HG03103 (cell line): ENCODE results near the gene ITFG2.

Experiments used
- ATAC-seq: cut with Tn5 transposase; IDR thresholded peaks from one replicate; pipeline ENCODE4 v1.9.1; 2021; ENCODE audit warnings: low read depth; ENCODE audit not compliant: unreplicated experiment

ITFG2 gene

DNA sequence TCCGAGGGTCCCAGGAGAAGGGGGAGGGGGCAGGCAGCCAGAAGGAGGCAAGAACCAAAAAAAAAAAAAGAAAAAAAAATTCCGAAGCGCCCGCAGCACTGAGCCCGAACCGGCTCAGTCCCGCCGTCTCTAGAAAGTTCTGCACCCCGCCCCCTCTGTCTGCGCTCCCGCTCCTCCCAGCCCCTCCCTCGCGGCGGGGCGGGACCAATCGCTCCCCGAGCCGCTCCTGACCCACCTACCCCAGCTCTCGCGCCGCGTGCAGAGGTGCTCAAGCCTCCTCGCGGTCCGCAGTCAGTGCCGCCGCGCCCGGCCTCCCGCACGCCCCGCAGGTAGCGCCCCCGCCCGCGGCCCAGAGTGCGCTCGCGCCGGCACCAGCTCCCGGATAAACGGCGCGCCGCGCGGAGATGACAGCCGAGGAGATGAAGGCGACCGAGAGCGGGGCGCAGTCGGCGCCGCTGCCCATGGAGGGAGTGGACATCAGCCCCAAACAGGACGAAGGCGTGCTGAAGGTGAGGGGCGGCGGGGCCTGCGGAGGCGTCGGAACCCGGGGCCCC, 17.7 kb upstream of the ITFG2 start, which contains the start of gene FKBP4:
Gene FKBP4 (plus strand): TSS at position 235 of the 554 bp plus-strand sequence. CDS start 170 bp downstream, at position 405.
- ATAC-seq: peak; percentile 77

DNA sequence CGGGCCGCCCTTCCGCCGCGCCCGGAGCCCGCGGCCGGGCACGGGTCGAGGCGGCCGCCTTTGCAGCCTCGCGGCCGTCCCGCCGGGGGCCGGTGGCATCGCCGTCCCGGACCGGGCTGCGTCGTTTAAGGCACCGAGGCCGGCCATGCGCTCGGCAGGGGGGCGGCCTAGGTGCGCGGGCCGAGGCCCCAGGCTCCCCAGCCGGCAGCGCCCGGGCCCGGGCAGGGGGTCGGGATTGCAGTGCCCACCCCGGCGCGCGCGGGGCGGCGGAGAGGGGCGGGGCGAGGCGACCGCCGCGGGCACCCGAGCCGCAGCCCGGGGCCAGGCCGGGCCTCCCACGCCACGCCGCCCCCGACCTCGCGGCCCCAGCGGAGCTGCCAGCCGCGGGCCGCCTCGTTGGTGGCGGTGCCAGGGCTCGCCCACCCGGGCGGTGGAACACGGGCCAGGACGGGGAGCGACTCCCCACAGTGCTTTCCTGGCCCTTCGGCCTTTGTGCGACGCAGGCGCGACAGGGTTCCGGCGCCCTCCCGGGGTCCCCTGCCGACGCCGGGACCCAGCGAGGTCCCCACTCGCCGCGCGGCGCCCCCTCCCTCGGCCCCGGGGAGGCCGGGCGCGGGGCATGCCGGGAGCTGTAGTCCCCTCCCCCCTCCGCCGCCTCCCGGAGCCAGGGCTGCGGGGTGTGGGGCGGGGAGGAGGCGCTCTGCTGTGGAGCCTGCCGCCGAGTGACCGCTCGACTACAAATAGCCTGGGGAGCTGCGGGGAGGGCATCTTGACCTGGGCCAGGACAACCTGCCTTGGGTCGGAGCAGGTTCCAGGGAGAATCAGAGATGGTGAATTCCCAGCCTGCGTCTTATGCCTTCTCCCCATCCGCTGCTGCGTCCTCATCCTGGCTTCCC, 16.9 kb upstream of the ITFG2 start:
- peak; percentile 56 for ATAC-seq

DNA sequence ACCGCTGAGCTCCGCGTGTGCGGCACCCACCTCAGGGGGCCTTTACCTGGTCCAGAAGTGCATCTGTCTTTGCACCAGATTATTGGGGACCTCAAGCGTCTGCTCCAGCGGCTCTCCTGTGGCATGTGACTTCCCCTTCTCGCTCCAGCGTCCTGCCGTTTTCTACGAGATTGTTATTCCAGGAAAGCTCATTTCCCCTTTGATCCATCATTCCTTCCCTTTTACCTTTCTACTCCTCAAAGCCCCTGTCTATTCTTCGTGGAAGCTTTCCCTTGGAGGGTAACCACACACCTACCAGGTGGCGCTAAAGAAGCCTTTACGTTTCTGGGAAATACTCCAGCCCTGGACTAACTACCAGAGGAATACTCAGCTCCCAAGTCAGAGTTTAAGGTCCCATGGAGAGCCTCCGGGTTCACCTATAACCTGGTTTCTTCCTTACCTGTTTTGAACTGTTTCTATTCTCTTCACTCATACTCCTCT, 16.2 kb upstream of the ITFG2 start:
- ATAC-seq: no peak

DNA sequence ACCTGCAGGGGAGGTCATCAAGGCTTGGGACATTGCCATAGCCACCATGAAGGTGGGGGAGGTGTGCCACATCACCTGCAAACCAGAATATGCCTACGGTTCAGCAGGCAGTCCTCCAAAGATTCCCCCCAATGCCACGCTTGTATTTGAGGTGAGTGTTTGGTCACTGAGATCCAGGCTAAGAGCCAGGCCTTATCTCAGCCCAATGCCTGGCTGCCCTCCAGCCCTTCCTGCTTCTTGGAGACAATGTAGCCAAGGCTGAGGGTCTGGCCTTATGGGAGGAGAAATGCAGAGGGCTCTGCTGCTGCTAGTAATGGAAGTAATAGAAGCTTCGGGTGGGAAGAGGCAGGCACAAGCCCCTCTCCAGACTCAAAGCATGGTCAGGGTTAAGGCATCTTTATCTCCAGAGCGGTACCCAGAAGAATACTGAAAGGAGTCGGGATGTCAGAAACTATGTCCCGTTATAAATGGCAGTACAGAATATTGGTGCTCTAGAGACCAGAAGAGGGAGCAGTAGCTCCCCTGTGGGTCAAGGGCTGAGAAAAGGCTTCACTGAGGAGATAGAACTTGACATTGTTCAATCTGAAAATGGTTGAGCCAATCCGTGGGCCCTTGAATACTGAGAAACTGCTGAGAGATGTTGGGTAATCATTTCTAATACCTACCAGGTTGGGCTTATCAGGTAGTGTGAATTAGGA, 14.6 kb upstream of the ITFG2 start:
- ATAC-seq: no peak

DNA sequence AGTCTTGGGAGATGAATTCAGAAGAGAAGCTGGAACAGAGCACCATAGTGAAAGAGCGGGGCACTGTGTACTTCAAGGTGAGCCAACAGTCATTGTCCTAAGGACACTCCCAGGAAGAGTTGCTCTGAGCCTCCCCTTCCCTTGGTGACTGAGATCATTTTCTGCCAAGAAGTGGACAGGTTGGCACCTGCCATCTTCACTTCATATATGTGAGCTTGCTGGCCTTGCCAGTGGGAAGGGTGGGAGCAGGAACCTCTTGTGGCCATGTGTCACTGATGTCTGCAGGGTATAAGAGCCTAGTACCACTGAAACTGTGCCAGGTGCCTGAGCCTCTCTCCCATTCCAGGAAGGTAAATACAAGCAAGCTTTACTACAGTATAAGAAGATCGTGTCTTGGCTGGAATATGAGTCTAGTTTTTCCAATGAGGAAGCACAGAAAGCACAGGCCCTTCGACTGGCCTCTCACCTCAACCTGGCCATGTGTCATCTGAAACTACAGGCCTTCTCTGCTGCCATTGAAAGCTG, 12.4 kb upstream of the ITFG2 start:
- ATAC-seq: no peak

DNA sequence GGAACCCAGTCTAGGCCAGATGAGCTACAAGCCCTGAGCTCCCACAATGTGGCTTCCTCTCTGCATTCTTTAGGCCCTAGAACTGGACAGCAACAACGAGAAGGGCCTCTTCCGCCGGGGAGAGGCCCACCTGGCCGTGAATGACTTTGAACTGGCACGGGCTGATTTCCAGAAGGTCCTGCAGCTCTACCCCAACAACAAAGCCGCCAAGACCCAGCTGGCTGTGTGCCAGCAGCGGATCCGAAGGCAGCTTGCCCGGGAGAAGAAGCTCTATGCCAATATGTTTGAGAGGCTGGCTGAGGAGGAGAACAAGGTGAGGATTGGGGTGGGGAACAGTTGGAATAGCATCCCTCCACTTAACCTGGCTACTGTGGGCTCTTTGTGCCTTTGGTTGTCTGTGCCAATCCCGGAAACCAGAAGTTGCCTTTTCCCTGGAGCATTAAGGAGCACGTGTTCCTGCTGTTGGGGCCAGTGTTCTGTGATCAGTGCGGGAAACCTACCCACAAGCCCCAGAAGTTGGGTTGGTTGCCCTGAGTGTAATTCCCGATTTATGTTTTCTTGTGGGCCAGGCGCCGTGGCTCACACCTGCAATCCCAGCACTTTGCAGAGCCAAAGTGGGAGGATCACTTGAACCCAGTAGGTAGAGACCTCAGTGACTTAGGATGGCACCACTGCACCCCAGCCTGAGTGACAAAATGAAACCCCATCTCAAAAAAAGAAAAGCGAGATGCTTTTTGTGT, 11.3 kb upstream of the ITFG2 start:
- no peak for ATAC-seq

DNA sequence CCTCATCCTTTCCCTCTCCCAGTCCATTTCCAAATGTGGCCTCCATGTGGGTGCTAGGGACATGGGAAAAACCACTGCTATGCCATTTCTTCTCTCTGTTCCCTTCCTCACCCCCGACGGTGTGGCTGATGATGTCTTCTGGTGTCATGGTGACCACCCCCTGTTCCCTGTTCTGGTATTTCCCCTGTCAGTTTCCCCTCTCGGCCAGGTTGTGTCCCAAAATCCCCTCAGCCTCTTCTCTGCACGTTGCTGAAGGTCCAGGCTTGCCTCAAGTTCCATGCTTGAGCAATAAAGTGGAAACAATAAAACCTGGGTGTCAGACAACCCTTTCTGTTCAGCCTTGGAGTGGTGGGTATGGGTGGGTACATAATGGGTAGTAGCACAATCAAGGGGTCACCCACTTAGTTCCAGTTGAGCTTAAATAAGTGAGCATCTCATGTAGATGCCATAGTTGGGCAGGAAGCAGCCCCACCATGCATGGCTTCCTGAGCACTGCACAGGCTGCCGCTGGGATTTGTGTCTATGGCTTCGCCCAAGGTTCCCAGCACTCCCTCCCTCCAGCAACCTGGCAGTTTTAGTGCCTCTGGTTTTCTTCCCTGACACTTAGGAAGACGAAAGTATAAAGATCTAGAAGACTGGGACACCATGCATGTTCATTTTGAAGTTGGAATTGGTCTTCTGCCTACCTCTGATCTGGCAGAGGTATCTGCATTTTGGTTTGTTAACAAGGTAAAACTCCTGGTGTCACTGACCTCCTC, 8.7 kb upstream of the ITFG2 start:
- ATAC-seq: no peak

DNA sequence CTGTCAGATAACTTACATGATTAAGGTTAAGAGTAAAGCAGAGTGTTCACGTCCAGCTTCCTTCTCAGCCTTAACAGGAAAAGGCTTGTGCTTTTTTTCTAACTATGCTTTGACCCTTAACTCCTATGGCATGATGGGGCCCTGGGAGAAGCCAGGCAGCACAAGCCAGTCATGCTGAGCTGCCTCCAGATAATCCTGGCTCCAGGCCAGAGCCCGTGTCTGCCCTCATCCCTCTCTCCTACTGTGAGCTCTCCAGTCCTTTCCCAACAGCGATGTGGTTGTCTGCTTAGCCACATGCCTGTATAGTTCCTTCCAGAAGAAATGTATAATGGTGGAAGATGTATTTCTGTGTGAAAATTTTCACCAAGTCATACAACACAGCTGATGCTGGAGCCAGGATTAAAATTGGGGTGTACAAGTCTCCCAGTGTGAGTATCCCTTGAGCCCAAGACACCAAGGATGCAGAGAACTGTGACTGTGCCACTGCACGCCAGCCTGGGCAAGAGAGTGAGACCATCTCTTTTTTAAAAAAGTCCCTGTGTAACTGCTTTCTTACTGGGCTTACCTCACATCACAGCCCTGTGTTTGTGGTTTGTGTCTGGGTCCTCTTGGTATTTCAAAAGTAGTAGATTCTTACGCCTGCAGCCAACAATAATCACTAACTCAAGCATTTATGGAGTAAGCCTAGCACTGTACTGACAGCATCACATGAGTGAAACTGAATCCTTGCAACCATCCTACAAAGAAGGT, 7.9 kb upstream of the ITFG2 start:
- no peak for ATAC-seq

DNA sequence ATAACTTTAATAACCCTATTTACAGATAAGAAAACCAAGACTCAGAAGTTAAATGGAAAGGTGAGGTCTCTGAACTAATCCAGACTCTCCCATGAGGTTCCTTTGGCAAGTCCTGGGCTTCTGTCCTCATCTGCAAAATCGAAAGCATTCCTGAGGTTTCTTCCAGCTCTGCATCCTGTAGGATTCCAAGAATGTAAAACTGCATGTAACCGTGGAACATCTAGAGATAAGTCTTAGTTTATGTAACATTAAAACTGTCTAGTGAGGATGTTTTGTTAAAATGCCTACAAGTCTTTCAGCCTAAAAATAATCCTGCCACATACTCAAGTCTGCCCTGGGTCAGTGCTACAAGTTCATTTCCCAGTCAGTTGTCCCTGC, 7.3 kb upstream of the ITFG2 start:
- no peak for ATAC-seq

DNA sequence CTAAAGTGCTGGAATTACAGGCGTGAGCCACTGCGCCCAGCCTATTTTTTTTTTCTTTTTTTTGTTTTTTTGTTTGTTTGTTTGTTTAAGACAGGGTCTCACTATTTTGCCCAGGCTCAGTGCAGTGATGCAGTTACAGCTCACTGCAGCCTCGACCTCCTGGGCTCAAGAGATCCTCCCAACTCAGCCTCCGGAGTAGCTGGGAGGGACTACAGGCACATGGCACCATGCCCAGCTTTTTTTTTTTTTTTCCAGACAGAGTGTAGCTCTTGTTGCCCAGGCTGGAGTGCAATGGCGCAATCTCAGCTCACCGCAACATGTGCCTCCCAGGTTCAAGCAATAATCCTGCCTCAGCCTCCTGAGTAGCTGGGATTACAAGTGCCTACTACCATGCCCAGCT, 5.8 kb upstream of the ITFG2 start:
- ATAC-seq: no peak

DNA sequence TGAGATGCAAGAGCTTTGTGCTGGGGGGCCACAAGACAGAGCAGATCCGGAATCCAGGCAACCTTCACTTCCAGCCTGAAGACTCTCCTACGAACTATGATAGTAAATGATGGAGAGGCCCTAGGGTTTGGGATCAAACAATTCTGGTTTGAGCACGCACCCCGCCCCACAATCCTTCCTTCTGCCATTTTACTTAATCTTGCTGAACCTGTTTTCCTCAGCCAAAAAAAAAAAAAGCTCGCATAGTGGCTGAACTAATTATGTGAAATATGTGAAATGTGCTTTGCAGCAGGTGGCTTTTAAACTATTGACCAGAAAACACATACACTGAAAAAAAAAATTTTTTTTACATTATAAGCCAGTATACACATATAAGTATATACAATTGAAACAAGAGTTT, 667 bp upstream of the ITFG2 start:
- no peak for ATAC-seq

DNA sequence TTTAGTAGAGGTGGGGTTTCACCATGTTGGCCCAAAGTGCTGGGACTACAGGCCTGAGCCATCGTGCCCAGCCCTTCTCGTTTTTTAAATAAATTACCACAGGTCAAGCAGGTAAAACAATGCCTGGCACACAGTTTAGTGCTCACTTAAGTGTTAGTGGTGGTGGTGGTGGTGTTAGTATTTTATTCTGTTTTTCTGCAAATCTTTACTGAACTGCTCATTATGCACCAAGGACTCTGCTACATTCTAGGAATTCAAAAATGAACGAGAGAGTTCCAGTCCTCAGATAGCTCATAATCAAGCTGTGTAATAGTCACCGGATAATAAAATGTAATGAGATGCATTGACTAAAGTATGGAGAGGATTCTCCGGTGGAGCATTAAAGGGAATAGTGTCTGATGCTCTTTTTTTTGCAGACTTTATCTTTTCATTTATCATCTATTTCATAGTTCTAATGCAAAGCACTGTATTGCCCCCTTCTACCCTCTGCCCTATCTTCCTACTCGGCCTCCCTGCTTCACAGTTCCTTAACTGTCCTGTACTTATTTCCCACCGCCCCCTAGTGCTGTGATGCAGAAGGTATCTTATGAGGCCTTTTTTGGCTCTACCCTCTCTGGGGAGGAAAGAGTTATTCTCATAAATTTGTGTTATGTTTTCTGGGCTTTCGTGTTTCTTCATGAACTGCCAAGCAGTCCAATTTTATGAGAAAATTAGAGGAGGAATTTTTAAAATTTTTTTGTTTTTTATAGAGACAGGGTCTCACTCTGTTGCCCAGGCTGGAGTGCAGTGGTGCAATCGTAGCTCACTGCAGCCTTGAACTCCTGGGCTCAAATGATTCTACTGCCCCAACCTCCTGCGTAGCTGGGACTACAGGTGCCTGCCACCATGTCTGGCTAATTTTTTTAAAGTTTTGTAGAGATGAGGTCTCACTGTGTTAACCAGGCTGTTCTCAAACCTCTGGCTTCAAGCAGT, 1.0 kb downstream of the ITFG2 start:
- ATAC-seq: peak; percentile 38

DNA sequence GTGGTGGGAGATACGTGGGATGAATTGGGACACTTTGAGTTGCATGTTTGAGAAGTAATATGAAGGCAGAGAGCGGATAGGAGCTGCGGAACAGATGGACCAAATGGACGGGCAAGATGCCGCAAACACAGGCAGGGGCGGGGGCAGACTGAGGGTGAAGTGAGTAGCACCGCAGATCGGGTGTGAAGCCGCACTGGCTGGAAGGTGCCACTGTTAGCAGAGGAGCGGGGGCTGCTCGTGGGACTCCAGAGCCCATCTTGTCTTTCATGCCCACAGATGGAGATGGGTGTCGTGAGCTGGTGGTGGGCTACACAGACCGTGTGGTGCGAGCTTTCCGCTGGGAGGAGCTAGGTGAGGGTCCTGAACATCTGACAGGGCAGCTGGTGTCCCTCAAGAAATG, 7.3 kb downstream of the ITFG2 start:
- no peak for ATAC-seq

DNA sequence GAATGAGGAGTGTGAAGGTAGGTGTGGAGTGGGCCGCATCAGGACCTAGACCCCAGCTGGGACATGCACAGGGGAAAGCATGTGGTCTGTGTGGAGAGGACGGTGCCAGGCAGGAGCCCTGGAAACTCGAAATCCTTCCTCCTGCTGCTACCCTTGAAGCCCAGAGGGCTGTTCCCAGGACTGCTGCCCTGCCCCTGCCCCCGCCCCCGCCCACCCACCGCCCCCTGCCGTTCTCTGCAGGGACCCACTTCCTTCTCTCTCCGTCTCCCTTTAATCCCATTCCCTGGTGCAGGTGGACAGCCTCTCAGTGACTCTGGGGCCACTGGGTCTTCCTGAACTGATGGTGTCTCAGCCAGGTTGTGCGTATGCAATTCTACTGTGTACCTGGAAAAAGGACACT, 8.0 kb downstream of the ITFG2 start:
- no peak for ATAC-seq

DNA sequence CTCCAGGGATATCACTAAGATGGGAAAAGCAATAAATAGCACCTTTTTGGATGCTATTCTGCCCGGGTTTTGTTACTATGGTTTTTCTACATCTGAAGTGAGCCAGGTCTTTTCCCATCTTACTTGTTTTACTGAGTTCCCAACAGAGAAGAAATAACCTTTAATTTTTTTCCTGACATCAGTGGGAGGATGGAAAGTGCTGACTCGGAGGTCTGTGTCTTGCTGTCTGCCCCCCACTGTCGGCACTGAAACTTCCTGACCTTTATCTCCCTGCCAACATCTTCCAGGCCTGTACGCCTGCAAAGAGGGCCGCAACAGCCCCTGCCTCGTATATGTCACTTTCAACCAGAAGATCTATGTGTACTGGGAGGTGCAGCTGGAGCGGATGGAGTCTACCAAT, 11.0 kb downstream of the ITFG2 start:
- ATAC-seq: no peak

DNA sequence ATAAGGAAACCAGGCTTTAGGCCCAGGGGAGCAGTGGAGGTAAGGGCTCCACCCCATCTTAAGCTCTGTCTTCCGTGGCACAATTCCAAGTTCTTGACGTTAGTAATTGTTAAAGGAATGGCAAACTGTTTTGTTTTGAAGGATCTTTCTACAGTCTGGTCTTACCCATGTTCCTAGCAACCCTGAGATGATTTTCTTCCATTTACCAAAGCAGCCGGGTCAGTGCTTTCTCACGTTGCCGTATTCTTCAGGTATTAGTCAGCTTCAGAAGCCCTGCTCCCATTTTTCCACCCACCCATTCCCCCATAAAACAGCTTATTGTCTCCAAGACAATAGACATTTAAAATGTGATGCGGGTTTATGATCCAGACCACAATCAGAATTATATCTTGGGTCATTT, 12.1 kb downstream of the ITFG2 start:
- ATAC-seq: no peak

DNA sequence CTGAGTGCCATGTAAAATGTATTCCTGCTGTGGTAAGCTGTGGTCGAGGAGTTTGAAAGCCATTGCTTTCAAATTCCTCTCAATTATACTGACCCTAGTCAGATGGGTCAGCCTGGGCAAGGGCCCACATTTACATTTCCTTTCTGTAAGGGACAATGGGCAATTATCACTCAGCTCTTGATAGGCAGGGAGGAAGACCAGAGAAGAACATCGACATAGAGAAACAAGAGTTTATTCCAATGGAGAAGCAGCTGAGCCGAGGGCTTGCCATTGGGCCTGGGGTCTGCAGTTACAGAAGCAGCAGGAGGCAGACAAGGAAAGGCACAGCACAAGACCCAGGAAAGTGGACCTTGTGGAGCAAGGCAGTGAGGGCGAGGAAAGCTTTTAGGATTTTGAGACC, 12.7 kb downstream of the ITFG2 start:
- ATAC-seq: no peak

DNA sequence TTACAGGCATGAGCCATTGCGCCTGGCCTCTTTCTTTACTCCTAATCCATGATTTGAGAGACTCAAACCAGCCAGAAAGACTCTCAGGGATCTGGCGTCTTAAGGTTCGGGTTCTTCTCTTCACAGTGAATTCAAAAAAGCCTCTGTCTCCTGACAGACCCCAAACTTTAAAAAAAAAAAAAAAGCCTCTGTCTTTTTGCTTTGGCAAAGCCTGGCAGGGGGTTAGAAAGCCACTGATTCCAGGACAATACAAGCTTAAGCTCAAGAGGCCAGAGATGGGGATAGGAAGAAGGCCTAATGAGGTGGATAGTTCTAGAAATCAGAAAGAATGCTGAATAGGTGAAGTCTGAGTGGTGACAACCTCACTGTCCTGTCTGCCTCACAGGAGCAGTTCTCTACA, 13.6 kb downstream of the ITFG2 start:
- ATAC-seq: no peak
